ENCODE data around the gene C12orf42.

Gene C12orf42

GRCh38 chr12:103495469-103496456 lies at the start of gene C12orf42:
Gene C12orf42, minus strand, starts transcription at chr12:103495968. Its CDS starts 17,542 bp downstream, at chr12:103478426.
- H3K9ac ChIP-seq (ENCODE audit: insufficient read length, low read depth): peak within 1 kb of the TSS; percentile 61
- H3K27me3 ChIP-seq (ENCODE audit: insufficient read depth, insufficient read length): peaks cover 19% of the 10 kb centered on the region
- H3K9me3 ChIP-seq (ENCODE audit: insufficient read depth, low read length): no peaks in the 10 kb centered on the region
- no peaks in the 10 kb centered on the region for H3K36me3 ChIP-seq (ENCODE audit: insufficient read depth, insufficient read length, low read length)
- no peaks in the 10 kb centered on the region for H3K4me1 ChIP-seq (ENCODE audit: insufficient read depth, insufficient read length)
- TF ChIP-seq YY1 (IDR thresholded peaks at IDR 0.05; ENCODE audit: insufficient read depth, insufficient read length) (no peak), SUZ12 (IDR thresholded peaks at IDR 0.05; ENCODE audit: extremely low read depth, insufficient read depth, insufficient read length) (no peak), ZNF274 (IDR thresholded peaks at IDR 0.05; ENCODE audit: low read depth, low read length) (no peak)
- DNase-seq (ENCODE audit: low read depth, low spot score): peak; percentile 23
- H3K4me3 ChIP-seq (ENCODE audit: insufficient read length, low read depth): peak within 1 kb of the TSS; percentile 48

GRCh38 chr12:103542078-103542477 lies 46.3 kb upstream of the C12orf42 start:
- Histone ChIP-seq H3K36me3 (ENCODE audit: insufficient read depth, insufficient read length, low read length) (no peaks in the 10 kb centered on the region), H3K9ac (ENCODE audit: insufficient read length, low read depth) (no peak overlapping the region), H3K9me3 (ENCODE audit: insufficient read depth, low read length) (no peaks in the 10 kb centered on the region), H3K4me3 (ENCODE audit: insufficient read length, low read depth) (no peak overlapping the region), H3K27me3 (ENCODE audit: insufficient read depth, insufficient read length) (no peaks in the 10 kb centered on the region), H3K4me1 (ENCODE audit: insufficient read depth, insufficient read length) (no peaks in the 10 kb centered on the region)
- DNase-seq (ENCODE audit: low read depth, low spot score): no peak
- TF ChIP-seq YY1 (IDR thresholded peaks at IDR 0.05; ENCODE audit: insufficient read depth, insufficient read length) (no peak), SUZ12 (IDR thresholded peaks at IDR 0.05; ENCODE audit: extremely low read depth, insufficient read depth, insufficient read length) (no peak), ZNF274 (IDR thresholded peaks at IDR 0.05; ENCODE audit: low read depth, low read length) (no peak)

GRCh38 chr12:103540319-103540718 lies 44.6 kb upstream of the C12orf42 start:
- no peak for TF ChIP-seq YY1 (IDR thresholded peaks at IDR 0.05; ENCODE audit: insufficient read depth, insufficient read length)
- no peak for TF ChIP-seq ZNF274 (IDR thresholded peaks at IDR 0.05; ENCODE audit: low read depth, low read length)
- no peak for DNase-seq (ENCODE audit: low read depth, low spot score)

GRCh38 chr12:103538397-103538796 lies 42.6 kb upstream of the C12orf42 start:
- no peaks in the 10 kb centered on the region for H3K4me1 ChIP-seq (ENCODE audit: insufficient read depth, insufficient read length)
- no peak for TF ChIP-seq SUZ12 (IDR thresholded peaks at IDR 0.05; ENCODE audit: extremely low read depth, insufficient read depth, insufficient read length)
- TF ChIP-seq YY1 (IDR thresholded peaks at IDR 0.05; ENCODE audit: insufficient read depth, insufficient read length): no peak
- no peak for TF ChIP-seq ZNF274 (IDR thresholded peaks at IDR 0.05; ENCODE audit: low read depth, low read length)
- H3K9ac ChIP-seq (ENCODE audit: insufficient read length, low read depth): no peak overlapping the region
- no peaks in the 10 kb centered on the region for H3K27me3 ChIP-seq (ENCODE audit: insufficient read depth, insufficient read length)
- no peaks in the 10 kb centered on the region for H3K9me3 ChIP-seq (ENCODE audit: insufficient read depth, low read length)
- no peaks in the 10 kb centered on the region for H3K36me3 ChIP-seq (ENCODE audit: insufficient read depth, insufficient read length, low read length)
- DNase-seq (ENCODE audit: low read depth, low spot score): no peak
- no peak overlapping the region for H3K4me3 ChIP-seq (ENCODE audit: insufficient read length, low read depth)

More at GRCh38 chr12:103540319-103540718, 44.6 kb upstream of the C12orf42 start:
- no peaks in the 10 kb centered on the region for H3K36me3 ChIP-seq (ENCODE audit: insufficient read depth, insufficient read length, low read length)
- no peak overlapping the region for H3K4me3 ChIP-seq (ENCODE audit: insufficient read length, low read depth)
- H3K9ac ChIP-seq (ENCODE audit: insufficient read length, low read depth): no peak overlapping the region
- H3K9me3 ChIP-seq (ENCODE audit: insufficient read depth, low read length): no peaks in the 10 kb centered on the region
- no peaks in the 10 kb centered on the region for H3K27me3 ChIP-seq (ENCODE audit: insufficient read depth, insufficient read length)
- H3K4me1 ChIP-seq (ENCODE audit: insufficient read depth, insufficient read length): no peaks in the 10 kb centered on the region

GRCh38 chr12:103530307-103531066 lies 34.7 kb upstream of the C12orf42 start:
- Histone ChIP-seq H3K9me3 (ENCODE audit: insufficient read depth, low read length) (no peaks in the 10 kb centered on the region), H3K4me3 (ENCODE audit: insufficient read length, low read depth) (no peak overlapping the region), H3K4me1 (ENCODE audit: insufficient read depth, insufficient read length) (no peaks in the 10 kb centered on the region), H3K9ac (ENCODE audit: insufficient read length, low read depth) (no peak overlapping the region), H3K27me3 (ENCODE audit: insufficient read depth, insufficient read length) (no peaks in the 10 kb centered on the region), H3K36me3 (ENCODE audit: insufficient read depth, insufficient read length, low read length) (no peaks in the 10 kb centered on the region)
- TF ChIP-seq ZNF274 (IDR thresholded peaks at IDR 0.05; ENCODE audit: low read depth, low read length) (no peak), YY1 (IDR thresholded peaks at IDR 0.05; ENCODE audit: insufficient read depth, insufficient read length) (no peak), SUZ12 (IDR thresholded peaks at IDR 0.05; ENCODE audit: extremely low read depth, insufficient read depth, insufficient read length) (no peak)
- DNase-seq (ENCODE audit: low read depth, low spot score): no peak

GRCh38 chr12:103529306-103529705 lies 33.5 kb upstream of the C12orf42 start:
- no peak overlapping the region for H3K9ac ChIP-seq (ENCODE audit: insufficient read length, low read depth)
- no peaks in the 10 kb centered on the region for H3K27me3 ChIP-seq (ENCODE audit: insufficient read depth, insufficient read length)
- TF ChIP-seq ZNF274 (IDR thresholded peaks at IDR 0.05; ENCODE audit: low read depth, low read length): no peak
- no peak overlapping the region for H3K4me3 ChIP-seq (ENCODE audit: insufficient read length, low read depth)
- H3K9me3 ChIP-seq (ENCODE audit: insufficient read depth, low read length): no peaks in the 10 kb centered on the region
- H3K4me1 ChIP-seq (ENCODE audit: insufficient read depth, insufficient read length): no peaks in the 10 kb centered on the region
- no peaks in the 10 kb centered on the region for H3K36me3 ChIP-seq (ENCODE audit: insufficient read depth, insufficient read length, low read length)
- no peak for DNase-seq (ENCODE audit: low read depth, low spot score)
